ENCODE results near the gene C22orf39. TPM values are rescaled to one million over a fixed set of nuclear protein-coding genes. Genes with fewer than 3 reads are reported as not detected.

Gene C22orf39
- total RNA-seq, 4 donors from 2014 or later, result 69.4 to 107 (median 97.0) TPM

DNA sequence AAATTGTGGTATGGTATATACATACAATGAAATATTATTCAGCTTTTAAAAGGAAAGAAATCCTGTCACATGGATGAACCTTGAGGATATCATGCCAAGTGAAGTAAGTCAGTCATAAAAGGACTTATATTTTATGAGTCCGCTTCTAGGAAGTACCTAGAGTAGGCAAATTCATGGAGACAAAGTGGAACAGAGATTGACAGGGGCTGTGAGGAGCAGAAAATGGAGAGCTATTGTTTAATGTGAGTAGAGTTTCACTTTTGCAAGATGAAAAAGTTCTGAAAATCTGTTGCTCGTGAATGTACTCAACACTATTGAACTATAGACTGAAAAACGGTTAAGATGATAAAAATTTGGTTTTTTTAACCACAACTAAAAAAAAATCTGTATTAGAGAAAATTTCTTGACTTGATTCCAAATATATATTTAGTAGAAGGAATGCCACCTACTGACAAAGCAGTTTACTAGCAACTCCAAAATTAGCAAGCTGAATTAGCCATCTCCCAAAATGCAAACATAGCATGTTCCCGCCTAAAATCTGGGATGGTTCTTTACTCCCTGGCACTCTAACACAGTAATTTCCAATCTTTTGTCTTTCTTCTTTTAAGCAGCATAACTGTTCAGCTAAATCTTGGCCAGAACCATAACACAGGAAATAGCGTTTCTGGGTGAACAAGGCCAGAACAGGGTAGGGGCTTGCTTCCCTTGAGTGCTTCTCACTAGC, 30.0 kb upstream of the C22orf39 start:
- Histone ChIP-seq H3K9me3 (no peaks in the 10 kb centered on the region), H3K36me3 (peaks cover 0 to 28% of the 10 kb centered on the region in 2 donors), H3K4me3 (peak overlapping the region; percentile 80 to 92), H3K27ac (peak overlapping the region in 3 of 4 donors; percentile 90 to 97 (median 92)), H3K27me3 (no peaks in the 10 kb centered on the region), H3K4me1 (peaks cover 0 to 39% (median 20%) of the 10 kb centered on the region in 3 donors)
- 23% methylated on average over 5 of the region's 5 CpGs for WGBS, 2 donors (ENCODE audit: low coverage in 1 of 2)
- ATAC-seq, result no peak
- TF ChIP-seq, protein P1, sequence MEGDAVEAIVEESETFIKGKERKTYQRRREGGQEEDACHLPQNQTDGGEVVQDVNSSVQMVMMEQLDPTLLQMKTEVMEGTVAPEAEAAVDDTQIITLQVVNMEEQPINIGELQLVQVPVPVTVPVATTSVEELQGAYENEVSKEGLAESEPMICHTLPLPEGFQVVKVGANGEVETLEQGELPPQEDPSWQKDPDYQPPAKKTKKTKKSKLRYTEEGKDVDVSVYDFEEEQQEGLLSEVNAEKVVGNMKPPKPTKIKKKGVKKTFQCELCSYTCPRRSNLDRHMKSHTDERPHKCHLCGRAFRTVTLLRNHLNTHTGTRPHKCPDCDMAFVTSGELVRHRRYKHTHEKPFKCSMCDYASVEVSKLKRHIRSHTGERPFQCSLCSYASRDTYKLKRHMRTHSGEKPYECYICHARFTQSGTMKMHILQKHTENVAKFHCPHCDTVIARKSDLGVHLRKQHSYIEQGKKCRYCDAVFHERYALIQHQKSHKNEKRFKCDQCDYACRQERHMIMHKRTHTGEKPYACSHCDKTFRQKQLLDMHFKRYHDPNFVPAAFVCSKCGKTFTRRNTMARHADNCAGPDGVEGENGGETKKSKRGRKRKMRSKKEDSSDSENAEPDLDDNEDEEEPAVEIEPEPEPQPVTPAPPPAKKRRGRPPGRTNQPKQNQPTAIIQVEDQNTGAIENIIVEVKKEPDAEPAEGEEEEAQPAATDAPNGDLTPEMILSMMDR (IDR thresholded peaks at IDR 0.05), result no peak
- TF ChIP-seq POLR2A (IDR thresholded peaks at IDR 0.05) (no peak), POLR2AphosphoS5 (IDR thresholded peaks at IDR 0.05) (no peak), EP300 (IDR thresholded peaks at IDR 0.05) (no peak)

DNA sequence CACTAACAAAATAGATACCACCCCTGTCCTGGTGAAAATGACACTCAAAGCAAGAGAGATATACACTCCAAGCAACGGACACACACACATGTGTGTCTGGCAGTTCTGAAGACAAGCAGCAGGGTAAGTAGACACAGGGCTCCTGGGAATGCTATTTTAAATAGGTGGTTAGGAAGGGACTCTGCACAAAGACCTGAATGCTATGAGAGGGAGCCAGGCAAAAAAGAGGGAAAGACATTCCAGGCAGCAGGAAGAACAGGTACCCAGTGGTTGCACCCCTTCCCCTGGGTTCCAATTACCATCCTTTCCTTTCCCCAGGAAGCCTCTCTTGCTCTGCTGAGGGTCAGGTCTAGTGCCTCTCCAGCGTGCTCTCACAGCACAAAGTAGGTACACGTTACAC, 28.5 kb upstream of the C22orf39 start:
- WGBS, 2 donors (ENCODE audit: low coverage in 1 of 2), result 21 to 62% methylated on average over 2 to 3 of the region's 3 CpGs
- peak overlapping the region in 2 of 4 donors; percentile 4 to 35 for H3K27ac ChIP-seq
- ATAC-seq, result no peak
- peaks cover 0 to 42% of the 10 kb centered on the region in 2 donors for H3K36me3 ChIP-seq
- no peaks in the 10 kb centered on the region for H3K9me3 ChIP-seq
- TF ChIP-seq EP300 (IDR thresholded peaks at IDR 0.05) (no peak), POLR2AphosphoS5 (IDR thresholded peaks at IDR 0.05) (no peak), POLR2A (IDR thresholded peaks at IDR 0.05) (no peak)
- TF ChIP-seq, protein P1 (IDR thresholded peaks at IDR 0.05), result no peak
- H3K4me3 ChIP-seq, result no peak overlapping the region
- peaks cover 0 to 39% (median 20%) of the 10 kb centered on the region in 3 donors for H3K4me1 ChIP-seq
- no peaks in the 10 kb centered on the region for H3K27me3 ChIP-seq

DNA sequence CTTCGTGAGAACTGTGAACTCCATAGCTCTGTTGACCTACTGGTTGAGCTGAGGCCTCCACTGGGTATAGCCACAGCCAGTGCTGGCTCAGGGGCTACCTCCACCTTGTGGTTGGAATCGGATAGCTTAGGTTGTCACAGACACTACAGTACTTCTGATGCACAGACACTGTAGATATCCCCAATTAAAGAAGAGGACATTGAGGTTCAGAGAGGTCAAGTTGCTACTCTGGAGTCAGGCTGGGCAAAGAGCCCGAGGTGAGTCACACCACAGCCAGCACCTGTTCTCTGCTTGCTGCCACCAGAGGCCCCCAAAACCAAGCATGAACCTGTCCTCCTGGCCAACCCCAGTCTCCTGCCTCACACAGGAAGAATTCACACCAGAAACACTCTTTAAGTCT, 26.1 kb upstream of the C22orf39 start:
- TF ChIP-seq POLR2AphosphoS5 (IDR thresholded peaks at IDR 0.05), result no peak
- no peak for TF ChIP-seq EP300 (IDR thresholded peaks at IDR 0.05)
- TF ChIP-seq POLR2A (IDR thresholded peaks at IDR 0.05), result no peak
- TF ChIP-seq, protein P1 (IDR thresholded peaks at IDR 0.05), result no peak
- H3K27ac ChIP-seq, result no peak overlapping the region
- no peaks in the 10 kb centered on the region for H3K27me3 ChIP-seq
- H3K4me3 ChIP-seq, result no peak overlapping the region
- peaks cover 0 to 33% (median 15%) of the 10 kb centered on the region in 3 donors for H3K4me1 ChIP-seq
- ATAC-seq, result no peak
- H3K9me3 ChIP-seq, result no peaks in the 10 kb centered on the region
- 100% methylated on average over 1 of the region's 3 CpGs for WGBS, 2 donors (ENCODE audit: low coverage in 1 of 2)
- H3K36me3 ChIP-seq, result peaks cover 0 to 67% of the 10 kb centered on the region in 2 donors

DNA sequence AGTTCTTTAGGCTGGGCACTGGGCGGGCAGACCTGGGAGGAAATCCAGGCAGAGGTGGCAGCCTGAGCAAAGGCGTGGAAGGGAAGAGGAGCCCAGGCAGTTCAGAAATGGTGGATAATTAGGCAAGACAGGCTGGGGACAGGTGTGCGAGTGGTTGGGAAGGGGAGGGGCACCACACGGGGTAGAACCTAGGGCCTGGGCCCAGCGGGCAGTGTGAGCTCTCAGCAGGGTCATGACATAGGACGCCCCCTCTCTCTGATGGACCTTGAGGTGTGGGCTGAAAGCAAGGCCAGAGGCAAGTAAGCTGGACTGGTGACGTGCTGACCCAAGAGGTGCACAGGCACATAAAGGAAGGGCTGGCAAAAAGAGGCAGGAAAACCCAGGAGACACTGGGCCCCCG, 24.7 kb upstream of the C22orf39 start:
- Histone ChIP-seq H3K9me3 (no peaks in the 10 kb centered on the region), H3K36me3 (peaks cover 0 to 80% of the 10 kb centered on the region in 2 donors), H3K4me1 (peaks cover 0 to 23% (median 6%) of the 10 kb centered on the region in 3 donors), H3K27me3 (no peaks in the 10 kb centered on the region), H3K27ac (no peak overlapping the region), H3K4me3 (no peak overlapping the region)
- WGBS, 2 donors (ENCODE audit: low coverage in 1 of 2), result 88 to 90% methylated on average over 2 to 8 of the region's 8 CpGs
- no peak for ATAC-seq
- TF ChIP-seq POLR2A (IDR thresholded peaks at IDR 0.05) (no peak), POLR2AphosphoS5 (IDR thresholded peaks at IDR 0.05) (no peak), EP300 (IDR thresholded peaks at IDR 0.05) (no peak)
- TF ChIP-seq, protein P1 (IDR thresholded peaks at IDR 0.05), result no peak

DNA sequence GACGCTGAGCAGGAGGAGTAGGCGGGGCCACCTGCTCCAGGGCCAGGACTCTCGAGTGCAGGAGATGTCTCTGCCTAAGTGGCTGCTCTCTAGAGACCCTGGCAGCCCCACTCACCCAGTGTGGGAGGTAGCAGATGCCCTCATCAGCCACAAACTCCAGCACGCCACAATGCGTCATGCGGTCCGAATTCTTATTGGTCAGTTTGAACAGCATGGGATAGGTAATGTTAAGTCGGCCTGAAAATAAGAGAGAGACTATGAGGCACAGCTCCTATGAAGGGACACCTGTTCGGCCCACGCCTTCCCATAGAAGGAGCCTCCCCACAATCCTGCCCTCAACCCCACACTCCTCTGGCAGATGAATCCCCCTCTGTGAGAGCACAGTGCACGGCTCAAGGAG, 24.1 kb upstream of the C22orf39 start:
- H3K27ac ChIP-seq, result no peak overlapping the region
- no peaks in the 10 kb centered on the region for H3K9me3 ChIP-seq
- ATAC-seq, result no peak
- WGBS, 2 donors (ENCODE audit: low coverage in 1 of 2), result 88 to 100% methylated on average over 2 to 4 of the region's 11 CpGs
- no peak overlapping the region for H3K4me3 ChIP-seq
- no peaks in the 10 kb centered on the region for H3K27me3 ChIP-seq
- peaks cover 3 to 87% of the 10 kb centered on the region in 2 donors for H3K36me3 ChIP-seq
- TF ChIP-seq, protein P1 (IDR thresholded peaks at IDR 0.05), result no peak
- TF ChIP-seq POLR2A (IDR thresholded peaks at IDR 0.05), result no peak
- TF ChIP-seq POLR2AphosphoS5 (IDR thresholded peaks at IDR 0.05), result no peak
- peaks cover 0 to 16% (median 3%) of the 10 kb centered on the region in 3 donors for H3K4me1 ChIP-seq
